H9 (cell line): Measurements from ENCODE around the gene BSX. TPM values are rescaled to one million over a fixed set of nuclear protein-coding genes. Genes with fewer than 3 reads are reported as not detected.
A peak's percentile ranks its signal among the peaks of the same experiment; 100 is the strongest.

ENCODE experiments used
- DNase-seq: peaks from one replicate; pipeline ENCODE4 v3.0.0-alpha.2; 2017
- H2AFZ ChIP-seq: one replicate; pipeline ENCODE4 v1.6.1; 2013; ENCODE audit warnings: mild to moderate bottlenecking, low read length, control low read depth, moderate library complexity
- H2AK5ac ChIP-seq: 2 replicates; pipeline ENCODE4 v1.6.1; 2013; ENCODE audit warnings: low read length, control low read depth, mixed read lengths; ENCODE audit not compliant: insufficient read length
- H2BK120ac ChIP-seq: one replicate; pipeline ENCODE4 v1.6.1; 2013; ENCODE audit warnings: low read depth, mild to moderate bottlenecking, low read length, control low read depth, inconsistent platforms; ENCODE audit not compliant: poor library complexity, severe bottlenecking
- H2BK12ac ChIP-seq: 2 replicates; pipeline ENCODE4 v1.6.1; 2013; ENCODE audit warnings: low read length, control low read depth, mixed read lengths, low read depth; ENCODE audit not compliant: insufficient read length
- H2BK15ac ChIP-seq: 2 replicates; pipeline ENCODE4 v1.6.1; 2013; ENCODE audit warnings: low read depth, low read length, control low read depth
- H2BK20ac ChIP-seq: one replicate; pipeline ENCODE4 v1.6.1; 2013; ENCODE audit warnings: low read depth, mild to moderate bottlenecking, low read length, control low read depth, inconsistent platforms; ENCODE audit not compliant: poor library complexity, severe bottlenecking
- H2BK5ac ChIP-seq: 2 replicates; pipeline ENCODE4 v1.6.1; 2013; ENCODE audit warnings: low read length, control low read depth, mixed read lengths; ENCODE audit not compliant: insufficient read length
- H3K14ac ChIP-seq: 2 replicates; pipeline ENCODE4 v1.6.1; 2013; ENCODE audit warnings: low read length, control low read depth; ENCODE audit not compliant: insufficient read depth
- H3K18ac ChIP-seq: 2 replicates; pipeline ENCODE4 v1.6.1; 2013; ENCODE audit warnings: low read depth, mild to moderate bottlenecking, mixed read lengths, low read length, control low read depth; ENCODE audit not compliant: insufficient read length
- H3K23ac ChIP-seq: 2 replicates; pipeline ENCODE4 v1.6.1; 2013; ENCODE audit warnings: low read length, control low read depth, mixed read lengths, low read depth; ENCODE audit not compliant: insufficient read length
- H3K23me2 ChIP-seq: 2 replicates; pipeline ENCODE4 v1.6.1; 2013; ENCODE audit warnings: low read depth, mild to moderate bottlenecking, mixed read lengths, low read length, control low read depth; ENCODE audit not compliant: insufficient read length, poor library complexity, severe bottlenecking
- H3K27ac ChIP-seq: 2 replicates; pipeline ENCODE4 v1.5.1; 2013; ENCODE audit warnings: low read length, control low read depth, mixed read lengths, low read depth; ENCODE audit not compliant: insufficient read length
- H3K27me3 ChIP-seq: 2 replicates; pipeline ENCODE4 v1.6.1; 2013; ENCODE audit warnings: low read length, control low read depth, inconsistent platforms; ENCODE audit not compliant: insufficient read depth
- H3K4ac ChIP-seq: 2 replicates; pipeline ENCODE4 v1.6.1; 2013; ENCODE audit warnings: low read depth, mild to moderate bottlenecking, control low read depth, inconsistent platforms, low read length, moderate library complexity
- H3K4me1 ChIP-seq: 2 replicates; pipeline ENCODE4 v1.6.1; 2013; ENCODE audit warnings: low read length, control low read depth, inconsistent platforms; ENCODE audit not compliant: insufficient read depth
- H3K4me2 ChIP-seq: 2 replicates; pipeline ENCODE4 v1.6.1; 2013; ENCODE audit warnings: low read length, control low read depth, mixed read lengths; ENCODE audit not compliant: insufficient read length, insufficient read depth
- H3K56ac ChIP-seq: 2 replicates; pipeline ENCODE4 v1.6.1; 2013; ENCODE audit warnings: low read depth, mild to moderate bottlenecking, mixed read lengths, low read length, control low read depth; ENCODE audit not compliant: insufficient read length
- H3K79me1 ChIP-seq: 2 replicates; pipeline ENCODE4 v1.6.1; 2013; ENCODE audit warnings: low read depth, mild to moderate bottlenecking, moderate library complexity, low read length, control low read depth, inconsistent platforms; ENCODE audit not compliant: insufficient read depth, poor library complexity, severe bottlenecking
- H3K79me2 ChIP-seq: 2 replicates; pipeline ENCODE4 v1.6.1; 2013; ENCODE audit warnings: low read length, control low read depth, inconsistent platforms; ENCODE audit not compliant: insufficient read depth
- H3K9ac ChIP-seq: 2 replicates; pipeline ENCODE4 v1.6.1; 2013; ENCODE audit warnings: low read length, control low read depth, mixed read lengths; ENCODE audit not compliant: insufficient read length; ENCODE audit errors: extremely low read depth
- H3K9me3 ChIP-seq: one replicate; pipeline ENCODE4 v1.6.1; 2013; ENCODE audit warnings: low read depth, low read length, inconsistent platforms; ENCODE audit not compliant: control insufficient read depth
- H3T11ph ChIP-seq: one replicate; pipeline ENCODE4 v1.6.1; 2013; ENCODE audit warnings: mild to moderate bottlenecking, low read length, control low read depth, inconsistent platforms
- H4K20me1 ChIP-seq: one replicate; pipeline ENCODE4 v1.6.1; 2013; ENCODE audit not compliant: control insufficient read depth, insufficient read length, insufficient read depth
- H4K5ac ChIP-seq: 2 replicates; pipeline ENCODE4 v1.6.1; 2013; ENCODE audit warnings: low read depth, mild to moderate bottlenecking, mixed read lengths, low read length, control low read depth; ENCODE audit not compliant: insufficient read length
- H4K8ac ChIP-seq: replicated peaks from 2 replicates; pipeline ENCODE4 v1.6.1; 2013; ENCODE audit warnings: low read length, control low read depth, mixed read lengths, low read depth; ENCODE audit not compliant: insufficient read length
- H4K91ac ChIP-seq: 2 replicates; pipeline ENCODE4 v1.6.1; 2013; ENCODE audit warnings: low read depth, mild to moderate bottlenecking, moderate library complexity, mixed read lengths, low read length, control low read depth; ENCODE audit not compliant: insufficient read length
- H3K27ac Mint-ChIP-seq, 3 experiments: 2 replicates in 2 of 3; 3 replicates in 1 of 3; pipeline ENCODE4 v1.8.0; 2020 to 2021; ENCODE audit warnings: mixed read lengths in 3 of 3, mild to moderate bottlenecking in 1 of 3, moderate library complexity in 1 of 3
- H3K27me3 Mint-ChIP-seq: 2 replicates; pipeline ENCODE4 v1.8.0; 2021; ENCODE audit warnings: low read depth, mild to moderate bottlenecking, moderate library complexity, mixed read lengths
- H3K36me3 Mint-ChIP-seq, 3 experiments: 2 replicates in 2 of 3; 3 replicates in 1 of 3; pipeline ENCODE4 v1.8.0; 2020 to 2021; ENCODE audit warnings: low read depth in 3 of 3, mixed read lengths in 3 of 3; ENCODE audit not compliant: insufficient read depth in 1 of 3
- H3K4me1 Mint-ChIP-seq, 2 experiments: 2 replicates each; pipeline ENCODE4 v1.8.0; 2020; ENCODE audit warnings: mixed read lengths in 2 of 2
- H3K4me3 Mint-ChIP-seq, 2 experiments: 2 replicates in 1 of 2; 3 replicates in 1 of 2; pipeline ENCODE4 v1.8.0; 2020 to 2021; ENCODE audit warnings: mild to moderate bottlenecking in 2 of 2, mixed read lengths in 2 of 2, moderate library complexity in 1 of 2
- H3K9me3 Mint-ChIP-seq, 2 experiments: 2 replicates in 1 of 2; 3 replicates in 1 of 2; pipeline ENCODE4 v1.8.0; 2020; ENCODE audit warnings: mild to moderate bottlenecking in 2 of 2, mixed read lengths in 2 of 2, moderate library complexity in 1 of 2
- WGBS: extraction: QIAGEN DNeasy Blood & Tissue Kit; methylation state at CpG from one replicate; pipeline ENCODE4 v1.1.7; 2013; ENCODE audit warnings: missing lambda C conversion rate, low lambda C conversion rate, mixed read lengths; ENCODE audit not compliant: insufficient read length; ENCODE audit errors: extremely low coverage; 5-methylcytosine and 5-hydroxymethylcytosine counted together
- total RNA-seq: library from RNA; stranded (reverse); gene quantifications from 2 replicates; pipeline ENCODE4 v1.2.1, GENCODE V29; 2021
- TF ChIP-seq, protein P1 (sequence below): fragments of 200-600 bp; sonication (generic); conservative IDR thresholded peaks from 3 replicates; pipeline ENCODE4 v1.8.0; 2021; ENCODE audit warnings: antibody characterized with exemption, mild to moderate bottlenecking

Gene BSX
- total RNA-seq, 1 experiment from 2014 or later, result not detected

DNA sequence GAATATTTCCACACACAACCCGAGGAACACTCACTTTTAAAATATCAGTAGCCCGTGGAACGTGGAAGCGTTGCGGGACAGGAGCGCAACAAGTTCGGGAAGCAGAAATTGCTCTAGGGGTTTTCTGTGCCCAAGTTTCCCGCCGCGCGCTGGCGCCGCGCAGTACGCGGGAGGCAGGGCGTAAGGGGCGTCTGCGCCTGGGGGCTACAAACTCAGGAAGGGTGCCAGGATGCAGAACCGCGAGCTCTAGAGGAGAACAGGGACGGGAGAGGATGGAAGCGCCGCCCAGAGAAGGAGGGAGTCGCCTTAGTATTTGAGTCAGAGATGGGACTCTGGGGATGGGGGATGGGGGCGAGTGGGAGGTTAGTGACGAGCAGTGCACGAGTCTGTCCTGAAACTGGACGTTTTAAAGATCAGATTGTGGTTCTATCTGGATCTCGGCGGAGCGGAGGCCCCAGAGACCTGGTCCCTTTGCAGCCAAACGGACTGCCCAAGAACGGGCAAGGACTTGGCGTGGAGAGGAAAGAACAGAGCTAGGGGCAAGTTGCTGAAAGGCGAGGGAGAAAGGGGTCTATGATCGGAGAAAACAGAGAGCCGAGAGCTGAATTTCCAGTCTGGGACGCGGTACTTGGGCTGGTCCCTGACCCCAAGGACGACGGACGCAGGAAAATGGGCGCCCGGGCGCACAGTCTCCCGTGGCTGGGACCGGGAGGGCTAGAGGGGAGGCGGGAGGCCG, 4.7 kb downstream of the BSX start:
- Mint-ChIP-seq H3K4me1 (peaks cover 35 to 40% of the 10 kb centered on the region in 2 experiments), H3K27ac (peak overlapping the region in 1 of 3 experiments; percentile 25; a peak in 1 of 7 replicates), H3K36me3 (no peaks in the 10 kb centered on the region; a peak in 1 of 7 replicates), H3K4me3 (peak overlapping the region; percentile 75 to 83), H3K27me3 (peaks cover 100% of the 10 kb centered on the region), H3K9me3 (peaks cover 5% of the 10 kb centered on the region in 2 experiments)
- H3K14ac ChIP-seq, result no peak overlapping the region
- TF ChIP-seq, protein P1, sequence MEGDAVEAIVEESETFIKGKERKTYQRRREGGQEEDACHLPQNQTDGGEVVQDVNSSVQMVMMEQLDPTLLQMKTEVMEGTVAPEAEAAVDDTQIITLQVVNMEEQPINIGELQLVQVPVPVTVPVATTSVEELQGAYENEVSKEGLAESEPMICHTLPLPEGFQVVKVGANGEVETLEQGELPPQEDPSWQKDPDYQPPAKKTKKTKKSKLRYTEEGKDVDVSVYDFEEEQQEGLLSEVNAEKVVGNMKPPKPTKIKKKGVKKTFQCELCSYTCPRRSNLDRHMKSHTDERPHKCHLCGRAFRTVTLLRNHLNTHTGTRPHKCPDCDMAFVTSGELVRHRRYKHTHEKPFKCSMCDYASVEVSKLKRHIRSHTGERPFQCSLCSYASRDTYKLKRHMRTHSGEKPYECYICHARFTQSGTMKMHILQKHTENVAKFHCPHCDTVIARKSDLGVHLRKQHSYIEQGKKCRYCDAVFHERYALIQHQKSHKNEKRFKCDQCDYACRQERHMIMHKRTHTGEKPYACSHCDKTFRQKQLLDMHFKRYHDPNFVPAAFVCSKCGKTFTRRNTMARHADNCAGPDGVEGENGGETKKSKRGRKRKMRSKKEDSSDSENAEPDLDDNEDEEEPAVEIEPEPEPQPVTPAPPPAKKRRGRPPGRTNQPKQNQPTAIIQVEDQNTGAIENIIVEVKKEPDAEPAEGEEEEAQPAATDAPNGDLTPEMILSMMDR, result no peak
- no peak overlapping the region for H3K4ac ChIP-seq
- no peak overlapping the region for H3K56ac ChIP-seq
- H3K27me3 ChIP-seq, result peaks cover 81% of the 10 kb centered on the region
- H3K27ac ChIP-seq, result no peak overlapping the region
- no peak overlapping the region for H3K18ac ChIP-seq
- H2BK15ac ChIP-seq, result no peak overlapping the region
- H3K79me1 ChIP-seq, result no peaks in the 10 kb centered on the region
- H3K4me1 ChIP-seq, result no peaks in the 10 kb centered on the region; the same call in 1 of the 2 replicates
- H2BK120ac ChIP-seq, result no peak overlapping the region
- no peaks in the 10 kb centered on the region for H4K20me1 ChIP-seq
- no CpG with 5 or more reads among the region's 50 CpGs for WGBS
- H3K9ac ChIP-seq, result no peak overlapping the region
- no peak overlapping the region for H3K23ac ChIP-seq
- H3K23me2 ChIP-seq, result peaks cover 12% of the 10 kb centered on the region
- peak overlapping the region; percentile 81 for H3K4me2 ChIP-seq
- H2BK12ac ChIP-seq, result no peak overlapping the region
- H3T11ph ChIP-seq, result no peak overlapping the region
- no peak overlapping the region for H2BK20ac ChIP-seq
- H3K9me3 ChIP-seq, result no peaks in the 10 kb centered on the region
- H4K8ac ChIP-seq, result no peak overlapping the region
- no peak overlapping the region for H2AFZ ChIP-seq
- H4K5ac ChIP-seq, result no peak overlapping the region
- H2AK5ac ChIP-seq, result no peak overlapping the region
- no peak overlapping the region for H4K91ac ChIP-seq
- H2BK5ac ChIP-seq, result no peak overlapping the region
- DNase-seq, result peak; percentile 68
- no peaks in the 10 kb centered on the region for H3K79me2 ChIP-seq
